ENCODE results near the gene RAB17. TPM values are rescaled to one million over a fixed set of nuclear protein-coding genes. Genes with fewer than 3 reads are reported as not detected.

The RAB17 gene
- total RNA-seq, 6 experiments from 2014 or later = 0.13 to 0.36 (median 0.25) TPM; not detected in 2

GRCh38 chr2:237574894-237575868, 15.4 kb downstream of the RAB17 start:
- no peak for DNase-seq
- no peaks in the 10 kb centered on the region for H3K36me3 Mint-ChIP-seq (ENCODE audit: low read depth)
- no peak overlapping the region for H3K27ac Mint-ChIP-seq
- peaks cover 8% of the 10 kb centered on the region for H3K27me3 Mint-ChIP-seq (ENCODE audit: insufficient read depth)
- H3K9me3 Mint-ChIP-seq = no peaks in the 10 kb centered on the region
- no peak for TF ChIP-seq CTCF (IDR thresholded peaks at IDR 0.05)
- H3K4me1 Mint-ChIP-seq (ENCODE audit: low read depth) = peaks cover 13% of the 10 kb centered on the region
- no peak overlapping the region for H3K4me3 Mint-ChIP-seq

- no peaks in the 10 kb centered on the region for H3K36me3 Mint-ChIP-seq (ENCODE audit: low read depth)
- H3K27me3 Mint-ChIP-seq (ENCODE audit: insufficient read depth) = peaks cover under 1% of the 10 kb centered on the region
- no peak overlapping the region for H3K27ac Mint-ChIP-seq
- no peaks in the 10 kb centered on the region for H3K9me3 Mint-ChIP-seq
- no peak for DNase-seq
- no peak overlapping the region for H3K4me3 Mint-ChIP-seq
- no peak for TF ChIP-seq CTCF (IDR thresholded peaks at IDR 0.05)
- H3K4me1 Mint-ChIP-seq (ENCODE audit: low read depth) = peaks cover 13% of the 10 kb centered on the region
Measured at GRCh38 chr2:237574467-237574866, 16.1 kb downstream of the RAB17 start.

GRCh38 chr2:237573721-237574415, 16.7 kb downstream of the RAB17 start:
- Mint-ChIP-seq H3K27me3 (ENCODE audit: insufficient read depth) (no peaks in the 10 kb centered on the region; the same call in none of the 2 replicates), H3K4me3 (no peak overlapping the region), H3K9me3 (no peaks in the 10 kb centered on the region), H3K4me1 (ENCODE audit: low read depth) (peaks cover 13% of the 10 kb centered on the region), H3K36me3 (ENCODE audit: low read depth) (no peaks in the 10 kb centered on the region), H3K27ac (no peak overlapping the region)
- no peak for DNase-seq
- peak; percentile 31; the same call in 1 of the 2 replicates for TF ChIP-seq CTCF (IDR thresholded peaks at IDR 0.05)

GRCh38 chr2:237572742-237573101, 17.8 kb downstream of the RAB17 start:
- no peak for DNase-seq
- Mint-ChIP-seq H3K4me1 (ENCODE audit: low read depth) (peaks cover 13% of the 10 kb centered on the region), H3K4me3 (no peak overlapping the region), H3K36me3 (ENCODE audit: low read depth) (no peaks in the 10 kb centered on the region), H3K27ac (peak overlapping the region; percentile 73; the same call in 1 of the 2 replicates), H3K27me3 (ENCODE audit: insufficient read depth) (peaks cover 4% of the 10 kb centered on the region), H3K9me3 (no peaks in the 10 kb centered on the region)
- TF ChIP-seq CTCF (IDR thresholded peaks at IDR 0.05) = no peak

GRCh38 chr2:237572021-237572741, 18.4 kb downstream of the RAB17 start:
- peak; percentile 99 for TF ChIP-seq CTCF (IDR thresholded peaks at IDR 0.05)
- Mint-ChIP-seq H3K27ac (peak overlapping the region; percentile 73), H3K4me3 (peak overlapping the region; percentile 76)

More at GRCh38 chr2:237572021-237572741, 18.4 kb downstream of the RAB17 start:
- Mint-ChIP-seq H3K27me3 (ENCODE audit: insufficient read depth) (peaks cover 4% of the 10 kb centered on the region), H3K4me1 (ENCODE audit: low read depth) (peaks cover 13% of the 10 kb centered on the region), H3K36me3 (ENCODE audit: low read depth) (no peaks in the 10 kb centered on the region), H3K9me3 (no peaks in the 10 kb centered on the region)
- peak; percentile 91 for DNase-seq
